ENCODE measurements around the gene FAM241A.
A peak's percentile ranks its signal among the peaks of the same experiment; 100 is the strongest.

Gene FAM241A

GRCh38 chr4:112144546-112145325, 518 bp upstream of the FAM241A start:
- peak overlapping the region; percentile 40 for H3K4me3 ChIP-seq (ENCODE audit: control insufficient read depth, low read depth, low read length)
- no peak for TF ChIP-seq CTCF (conservative IDR thresholded peaks at IDR 0.05; ENCODE audit: control insufficient read depth, insufficient read depth, low read depth, low read length)
- DNase-seq (ENCODE audit: low read depth), result no peak

GRCh38 chr4:112145790-112146501, 692 bp downstream of the FAM241A start:
- peak overlapping the region; percentile 74 for H3K4me3 ChIP-seq (ENCODE audit: control insufficient read depth, low read depth, low read length)
- peak; percentile 41 for DNase-seq (ENCODE audit: low read depth)
- TF ChIP-seq CTCF (conservative IDR thresholded peaks at IDR 0.05; ENCODE audit: control insufficient read depth, insufficient read depth, low read depth, low read length), result no peak

- H3K4me3 ChIP-seq (ENCODE audit: control insufficient read depth, low read depth, low read length), result peak overlapping the region; percentile 74
- DNase-seq (ENCODE audit: low read depth), result no peak
- TF ChIP-seq CTCF (conservative IDR thresholded peaks at IDR 0.05; ENCODE audit: control insufficient read depth, insufficient read depth, low read depth, low read length), result no peak
Observed at GRCh38 chr4:112146502-112146813, 1.2 kb downstream of the FAM241A start.

- DNase-seq (ENCODE audit: low read depth), result peak; percentile 66
- peak overlapping the region; percentile 74 for H3K4me3 ChIP-seq (ENCODE audit: control insufficient read depth, low read depth, low read length)
- TF ChIP-seq CTCF (conservative IDR thresholded peaks at IDR 0.05; ENCODE audit: control insufficient read depth, insufficient read depth, low read depth, low read length), result no peak
Observed at GRCh38 chr4:112147697-112148096, 2.4 kb downstream of the FAM241A start.

- H3K4me3 ChIP-seq (ENCODE audit: control insufficient read depth, low read depth, low read length), result no peak overlapping the region
- TF ChIP-seq CTCF (conservative IDR thresholded peaks at IDR 0.05; ENCODE audit: control insufficient read depth, insufficient read depth, low read depth, low read length), result no peak
- DNase-seq (ENCODE audit: low read depth), result no peak
Observed at GRCh38 chr4:112150920-112151319, 5.7 kb downstream of the FAM241A start.

- DNase-seq (ENCODE audit: low read depth), result no peak
- H3K4me3 ChIP-seq (ENCODE audit: control insufficient read depth, low read depth, low read length), result no peak overlapping the region
- no peak for TF ChIP-seq CTCF (conservative IDR thresholded peaks at IDR 0.05; ENCODE audit: control insufficient read depth, insufficient read depth, low read depth, low read length)
Observed at GRCh38 chr4:112152521-112152920, 7.3 kb downstream of the FAM241A start.

Measured in fibroblast of mammary gland (primary cell).